NCI-H345 treated with DMSO at 0.1 percent for 48 hours (cell line): ENCODE data around the gene NOX5.
A peak's percentile ranks its signal among the peaks of the same experiment; 100 is the strongest.
"Not testable (repeated sequence)": the region's sequence is repeated elsewhere in the genome, so short reads cannot be mapped to it uniquely, and the experiment has no call there.

Source experiments
- DNase-seq: peaks from one replicate; lab custom pipeline; 2025; ENCODE audit not compliant: unreplicated experiment; lab: John Stamatoyannopoulos, UW

NOX5 gene

GRCh38 chr15:69055251-69055650, 40.8 kb downstream of the NOX5 start:
- DNase-seq: no peak

GRCh38 chr15:69056365-69056764, 41.9 kb downstream of the NOX5 start:
- no peak for DNase-seq

- DNase-seq: peak; percentile 43
These were observed 44.5 kb downstream of the NOX5 start for GRCh38 chr15:69058830-69059556.

- DNase-seq: no peak
These were observed 45.1 kb downstream of the NOX5 start for GRCh38 chr15:69059557-69059943.

DNA sequence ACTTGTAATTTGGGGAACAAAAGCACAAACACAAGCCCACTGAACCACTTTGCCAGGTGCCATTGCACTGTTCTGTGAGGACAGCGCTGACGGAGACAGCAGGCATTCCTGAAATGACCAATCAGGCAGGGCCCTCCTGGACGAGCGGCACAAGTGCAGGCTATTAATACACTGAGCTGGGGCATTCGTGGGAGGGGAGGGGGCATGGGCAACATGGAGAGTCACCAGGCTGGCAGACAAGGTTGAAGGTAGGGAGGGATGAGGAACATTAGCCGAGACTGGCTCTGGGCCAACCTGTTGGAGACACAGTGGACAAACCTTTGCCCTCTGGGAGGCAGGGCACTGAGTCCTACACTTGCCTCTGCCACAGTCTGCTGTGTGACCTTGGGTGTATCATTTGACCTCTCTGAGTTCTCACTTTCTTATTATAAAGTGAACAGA, 45.6 kb downstream of the NOX5 start:
- no peak for DNase-seq

DNA sequence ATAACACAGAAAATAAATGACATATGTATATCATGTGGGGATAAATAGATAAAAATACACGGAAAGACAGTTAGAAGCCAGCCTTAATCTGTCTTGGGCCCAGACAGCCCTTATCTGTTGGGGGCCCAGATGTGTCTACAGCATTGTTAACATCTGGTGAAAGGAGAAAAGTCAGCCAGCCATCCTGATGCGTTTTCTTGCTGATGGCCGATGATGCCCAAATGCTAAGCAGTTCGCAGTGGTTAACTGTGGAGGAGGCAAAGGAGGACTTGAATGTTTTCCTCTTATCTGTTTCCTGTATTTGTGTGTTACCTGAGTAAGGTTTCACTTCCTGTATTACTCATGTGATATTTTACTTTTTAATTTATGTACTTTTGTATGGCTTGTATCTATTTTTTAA, 46.2 kb downstream of the NOX5 start:
- DNase-seq: no peak

DNA sequence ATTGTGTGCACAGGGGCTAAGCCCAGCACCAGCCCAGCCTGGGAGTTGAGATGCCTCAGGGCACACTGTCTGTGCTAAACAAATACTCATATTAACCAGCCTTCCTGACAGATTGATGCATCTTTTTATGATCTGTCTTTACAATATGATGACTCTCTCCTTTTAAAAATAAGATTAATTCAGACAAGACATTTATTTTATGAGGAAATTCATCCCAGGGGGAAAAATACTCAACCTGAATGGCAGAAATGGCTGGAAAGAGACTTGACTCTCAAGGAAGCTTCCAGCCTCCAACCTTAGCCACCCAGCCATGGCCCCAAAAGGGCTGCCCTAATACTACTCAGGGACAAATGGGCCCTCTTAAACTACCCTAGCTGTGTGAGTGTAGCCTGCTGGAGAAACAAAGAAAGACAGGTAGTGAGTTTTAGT, 46.9 kb downstream of the NOX5 start:
- no peak for DNase-seq

- DNase-seq: no peak
These were observed 50.2 kb downstream of the NOX5 start for GRCh38 chr15:69064649-69065048.

- DNase-seq: no peak
These were observed 51.8 kb downstream of the NOX5 start for GRCh38 chr15:69066007-69066995.

DNA sequence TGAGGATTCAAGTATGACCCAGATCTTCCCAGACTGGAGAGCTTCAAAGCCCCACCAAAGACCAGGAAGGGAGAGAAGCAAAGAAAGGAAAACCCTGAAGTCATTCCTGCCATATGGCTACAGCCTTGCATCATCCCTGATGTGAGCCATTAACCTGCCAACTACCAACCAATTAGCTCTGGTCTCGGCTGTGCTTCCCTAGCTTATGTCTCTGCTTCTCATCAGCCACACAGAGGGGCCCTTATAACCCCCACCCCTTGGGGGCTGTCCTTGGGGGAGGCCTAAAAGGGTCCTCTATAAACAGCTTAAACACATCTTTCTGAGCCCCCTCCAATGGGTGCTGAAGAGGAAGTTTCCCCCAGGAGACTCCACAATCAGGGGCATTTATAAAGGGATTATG, 52.8 kb downstream of the NOX5 start:
- DNase-seq: no peak

DNA sequence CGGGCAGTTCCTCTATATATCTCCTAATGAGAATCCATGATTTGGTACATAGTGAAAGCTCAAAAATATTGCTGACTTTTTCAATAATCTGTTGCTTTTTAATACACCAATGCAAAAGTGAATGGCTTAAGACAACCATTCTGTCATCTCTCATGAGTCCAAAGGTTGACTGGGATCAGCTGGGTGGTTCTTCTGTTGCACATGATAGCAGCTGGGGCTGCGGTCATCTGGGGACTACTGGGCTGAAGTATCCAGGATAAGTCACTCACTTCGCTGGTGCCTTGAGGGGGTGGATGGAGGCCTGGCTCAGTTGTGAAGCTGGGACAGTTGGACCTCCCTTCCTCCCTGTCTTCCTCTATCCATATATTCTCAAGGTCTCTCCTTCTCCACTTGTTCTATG, 53.7 kb downstream of the NOX5 start:
- DNase-seq: no peak

GRCh38 chr15:69069290-69069689, 54.8 kb downstream of the NOX5 start:
- not testable (repeated sequence) for DNase-seq

GRCh38 chr15:69069996-69070395, 55.5 kb downstream of the NOX5 start:
- no peak for DNase-seq

DNA sequence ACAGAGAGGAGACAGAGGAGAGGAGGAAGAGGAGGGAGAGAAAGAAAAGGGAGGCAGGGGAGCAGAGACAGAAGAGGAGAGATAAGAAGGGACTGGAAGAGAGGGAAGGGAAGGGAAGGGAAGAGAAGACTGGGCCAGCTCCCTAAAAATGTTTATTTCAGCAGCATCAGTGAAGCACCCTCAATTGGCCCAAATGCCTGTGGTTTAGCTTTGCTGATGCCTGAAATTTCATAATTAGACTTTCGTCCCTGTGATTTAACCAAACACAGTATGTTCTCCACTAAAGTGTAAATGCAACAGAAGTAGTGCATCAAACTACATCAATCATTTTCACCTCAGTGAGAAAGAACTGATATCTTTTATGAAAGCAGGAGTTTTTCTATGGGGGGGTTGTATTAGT, 55.9 kb downstream of the NOX5 start:
- DNase-seq: no peak

- no peak for DNase-seq
These were observed 56.8 kb downstream of the NOX5 start for GRCh38 chr15:69071260-69071659.

GRCh38 chr15:69072906-69073305, 58.4 kb downstream of the NOX5 start:
- DNase-seq: no peak

DNA sequence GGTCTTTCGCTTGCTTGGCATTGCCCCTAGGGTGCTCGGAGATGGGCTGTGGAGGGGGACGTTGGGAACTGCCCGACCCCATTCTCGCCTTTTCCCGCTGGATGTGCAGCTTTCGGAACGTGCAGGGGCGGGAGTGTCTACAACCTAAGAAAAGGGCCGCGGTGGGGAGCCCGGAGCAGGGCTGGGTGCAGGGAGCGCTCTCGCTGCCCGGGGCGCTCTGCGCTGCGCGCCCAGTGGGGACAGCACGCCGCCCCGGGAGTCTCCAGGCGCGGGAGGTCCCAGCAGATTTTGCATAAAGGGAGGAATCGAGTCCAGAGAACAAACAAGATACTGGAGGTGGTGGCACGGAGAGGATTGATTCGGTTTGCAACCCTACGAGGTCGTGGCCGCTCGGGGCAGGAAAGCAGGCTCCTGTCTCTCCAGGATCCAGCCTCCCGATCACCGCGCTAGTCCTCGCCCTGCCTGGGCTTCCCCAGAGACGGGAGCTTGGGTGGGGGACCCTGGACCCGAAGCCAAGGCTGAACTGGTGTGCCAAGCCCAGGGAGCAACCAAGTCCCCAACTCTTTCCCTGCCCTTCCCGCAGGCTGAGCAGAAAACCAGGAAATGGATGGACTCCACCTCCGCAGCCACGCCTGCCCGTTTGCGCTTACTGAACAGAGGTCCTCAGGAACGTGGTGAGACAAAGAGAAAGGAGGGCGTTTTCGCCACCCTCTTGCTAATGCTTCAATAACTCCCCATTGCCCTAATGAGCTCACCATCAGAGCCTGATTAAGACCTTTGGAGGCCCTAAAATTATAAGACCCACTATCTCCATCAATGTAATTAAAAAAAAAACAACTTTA, 59.7 kb downstream of the NOX5 start:
- peak; percentile 28 for DNase-seq

DNA sequence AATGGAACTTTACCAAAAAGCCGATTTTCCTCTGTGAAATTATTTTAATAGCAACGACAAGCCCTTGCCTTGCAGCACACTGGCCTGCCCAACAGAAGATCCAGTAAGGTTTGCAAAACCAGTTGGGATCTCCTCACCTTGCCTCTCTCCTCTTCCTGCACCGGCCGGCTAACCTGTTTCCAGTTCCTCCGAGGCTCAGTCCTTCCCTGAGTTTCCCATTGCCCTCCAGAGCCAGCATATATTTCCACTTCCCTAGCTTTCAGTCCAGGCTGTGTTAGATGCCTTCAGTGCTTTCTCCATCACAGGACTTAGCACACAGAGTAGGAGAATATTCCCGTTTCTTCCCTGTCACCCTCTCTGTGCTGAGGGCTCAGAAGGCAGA, 60.3 kb downstream of the NOX5 start:
- no peak for DNase-seq

DNA sequence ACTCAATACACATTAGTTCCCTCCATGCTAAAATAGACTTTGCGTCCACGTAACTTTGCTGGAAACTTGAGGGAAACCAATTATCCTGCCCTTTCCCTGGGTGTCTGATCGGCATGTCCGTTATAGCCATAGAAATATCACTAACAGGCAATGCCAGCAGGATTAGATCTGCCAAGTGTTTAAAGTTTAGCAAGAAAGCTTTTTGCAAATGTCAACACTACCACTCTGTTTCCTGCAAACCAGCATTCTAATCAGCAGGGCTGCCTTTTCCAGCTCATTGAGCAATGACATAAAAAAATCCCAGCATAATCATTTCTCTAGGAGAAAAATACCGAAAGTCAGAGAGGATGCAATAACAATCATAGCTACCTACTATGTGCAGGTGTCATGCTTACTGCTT, 60.9 kb downstream of the NOX5 start:
- no peak for DNase-seq

- no peak for DNase-seq
These were observed 62.3 kb downstream of the NOX5 start for GRCh38 chr15:69076756-69077155.

GRCh38 chr15:69078638-69079037, 64.1 kb downstream of the NOX5 start:
- no peak for DNase-seq
